GM06990 (cell line): ENCODE results near the gene CACNA1B.

Experiments used
- DNase-seq: peaks from one replicate; pipeline ENCODE4 v3.0.0-alpha.2; 2011; ENCODE audit not compliant: insufficient read length; ENCODE audit errors: extremely low read depth
- H3K27me3 ChIP-seq: replicated peaks from 2 replicates; pipeline ENCODE4 v1.6.0; 2011; ENCODE audit warnings: low read length; ENCODE audit not compliant: control insufficient read depth, insufficient read depth
- H3K36me3 ChIP-seq: 2 replicates; pipeline ENCODE4 v1.5.1; 2011; ENCODE audit warnings: low read length; ENCODE audit not compliant: control insufficient read depth, insufficient read depth
- H3K4me3 ChIP-seq: replicated peaks from 2 replicates; pipeline ENCODE4 v1.5.1; 2011; ENCODE audit warnings: low read depth, mild to moderate bottlenecking, control low read depth, low read length
- CTCF ChIP-seq: IDR thresholded peaks from 2 replicates; pipeline ENCODE4 v1.5.1; 2011; ENCODE audit warnings: low read length, control low read depth, mild to moderate bottlenecking, inconsistent platforms; ENCODE audit not compliant: insufficient read depth, poor library complexity, severe bottlenecking

CACNA1B gene

GRCh38 chr9:138023394-138024124 is 146.0 kb downstream of the CACNA1B start:
- no peak for DNase-seq
- no peak for TF ChIP-seq CTCF
- Histone ChIP-seq H3K27me3 (0 out of 2 replicates have a peak, but pooled peaks cover 1% of the 10 kb centered on the region), H3K4me3 (no peak overlapping the region), H3K36me3 (no peaks in the 10 kb centered on the region)

GRCh38 chr9:138024131-138024530 is 146.5 kb downstream of the CACNA1B start:
- H3K36me3 ChIP-seq = no peaks in the 10 kb centered on the region
- TF ChIP-seq CTCF = no peak
- 0 out of 2 replicates have a peak, but pooled peaks cover 1% of the 10 kb centered on the region for H3K27me3 ChIP-seq
- no peak overlapping the region for H3K4me3 ChIP-seq
- DNase-seq = no peak

GRCh38 chr9:138024831-138025291 is 147.3 kb downstream of the CACNA1B start:
- Histone ChIP-seq H3K27me3 (0 out of 2 replicates have a peak, but pooled peaks cover 1% of the 10 kb centered on the region), H3K4me3 (no peak overlapping the region), H3K36me3 (no peaks in the 10 kb centered on the region)
- no peak for TF ChIP-seq CTCF
- DNase-seq = no peak

GRCh38 chr9:138025417-138025816 is 147.8 kb downstream of the CACNA1B start:
- DNase-seq = no peak
- no peak for TF ChIP-seq CTCF
- H3K27me3 ChIP-seq = 0 out of 2 replicates have a peak, but pooled peaks cover 1% of the 10 kb centered on the region
- H3K4me3 ChIP-seq = no peak overlapping the region
- no peaks in the 10 kb centered on the region for H3K36me3 ChIP-seq

- Histone ChIP-seq H3K27me3 (0 out of 2 replicates have a peak, but pooled peaks cover 1% of the 10 kb centered on the region), H3K36me3 (no peaks in the 10 kb centered on the region), H3K4me3 (no peak overlapping the region)
- DNase-seq = no peak
- TF ChIP-seq CTCF = no peak
Observed at GRCh38 chr9:138025908-138026307, 148.3 kb downstream of the CACNA1B start.

- Histone ChIP-seq H3K27me3 (0 out of 2 replicates have a peak, but pooled peaks cover 1% of the 10 kb centered on the region), H3K36me3 (no peaks in the 10 kb centered on the region), H3K4me3 (no peak overlapping the region)
- DNase-seq = no peak
- no peak for TF ChIP-seq CTCF
Observed at GRCh38 chr9:138028596-138028995, 151.0 kb downstream of the CACNA1B start.
